ENCODE measurements around the gene ZFYVE9. TPM values are rescaled to one million over a fixed set of nuclear protein-coding genes. Genes with fewer than 3 reads are reported as not detected.
"Not testable (repeated sequence)": the region's sequence is repeated elsewhere in the genome, so short reads cannot be mapped to it uniquely, and the experiment has no call there.

ZFYVE9 gene
- total RNA-seq, 3 donors from 2014 or later: 12.4 to 25.7 (median 19.1) TPM

- peaks cover 12% of the 10 kb centered on the region for H3K4me1 ChIP-seq (ENCODE audit: low read depth)
- H3K36me3 ChIP-seq (ENCODE audit: low read depth): no peaks in the 10 kb centered on the region
- peak; percentile 45 to 66 (median 49) for DNase-seq
- intact Hi-C loops (cut with DNase I, micrococcal nuclease): loop anchor here in 1 of 2 donors (10.0 kb wide), 1 partner anchor 152 kb away; no protein-coding TSS in a partner anchor
- peak overlapping the region; percentile 85 for H3K4me3 ChIP-seq
- no peak for TF ChIP-seq CTCF (IDR thresholded peaks at IDR 0.05)
- peak; percentile 73 for ATAC-seq
- H3K9me3 ChIP-seq: no peaks in the 10 kb centered on the region
Measured at GRCh38 chr1:52142220-52143183, 613 bp downstream of the ZFYVE9 start.

GRCh38 chr1:52145137-52145536, 3.2 kb downstream of the ZFYVE9 start:
- Histone ChIP-seq H3K9me3 (no peaks in the 10 kb centered on the region), H3K4me3 (no peak overlapping the region), H3K4me1 (ENCODE audit: low read depth) (peaks cover 12% of the 10 kb centered on the region), H3K36me3 (ENCODE audit: low read depth) (no peaks in the 10 kb centered on the region)
- ATAC-seq: peak; percentile 23
- TF ChIP-seq CTCF (IDR thresholded peaks at IDR 0.05): no peak
- no peak for DNase-seq
- intact Hi-C loops (cut with DNase I, micrococcal nuclease): loop anchor here in 1 of 2 donors (10.0 kb wide), 1 partner anchor 150 kb away; no protein-coding TSS in a partner anchor

DNA sequence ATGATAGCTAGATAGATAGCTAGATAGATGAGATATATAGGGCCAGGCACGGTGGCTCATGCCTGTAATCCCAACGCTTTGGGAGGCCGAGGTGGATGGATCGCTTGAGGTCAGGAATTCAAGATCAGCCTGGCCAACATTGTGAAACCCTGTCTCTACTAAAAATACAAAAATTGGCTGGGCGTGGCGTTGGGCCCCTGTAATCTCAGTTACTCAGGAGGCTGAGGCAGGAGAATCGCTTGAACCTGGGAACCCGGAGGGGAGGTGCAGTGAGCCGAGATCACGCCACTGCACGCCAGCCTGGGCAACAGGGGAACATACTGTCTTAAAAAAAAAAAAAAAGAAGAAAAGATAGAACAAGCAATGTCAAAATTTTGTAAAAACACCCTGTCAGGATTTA, 8.6 kb downstream of the ZFYVE9 start:
- intact Hi-C loops (cut with DNase I, micrococcal nuclease); H3K4me1 ChIP-seq (ENCODE audit: low read depth); ATAC-seq: not testable (repeated sequence)

GRCh38 chr1:52150946-52151345, 9.1 kb downstream of the ZFYVE9 start:
- Histone ChIP-seq H3K4me1 (ENCODE audit: low read depth) (no peaks in the 10 kb centered on the region), H3K4me3 (no peak overlapping the region), H3K9me3 (no peaks in the 10 kb centered on the region), H3K36me3 (ENCODE audit: low read depth) (no peaks in the 10 kb centered on the region)
- no peak for TF ChIP-seq CTCF (IDR thresholded peaks at IDR 0.05)
- no peak for DNase-seq
- intact Hi-C loops (cut with DNase I, micrococcal nuclease): no loop called here
- ATAC-seq: no peak

More for the DNA sequence above, 8.6 kb downstream of the ZFYVE9 start:
- not testable (repeated sequence) for DNase-seq; H3K36me3 ChIP-seq (ENCODE audit: low read depth); H3K9me3 ChIP-seq; H3K4me3 ChIP-seq

- intact Hi-C loops (cut with DNase I, micrococcal nuclease): no loop called here
- DNase-seq (no peak), ATAC-seq (no peak)
- no peak for TF ChIP-seq CTCF (IDR thresholded peaks at IDR 0.05)
- peaks cover 8% of the 10 kb centered on the region for H3K4me1 ChIP-seq (ENCODE audit: low read depth)
- H3K36me3 ChIP-seq (ENCODE audit: low read depth): no peaks in the 10 kb centered on the region
- H3K9me3 ChIP-seq: no peaks in the 10 kb centered on the region
- H3K4me3 ChIP-seq: no peak overlapping the region
Measured at GRCh38 chr1:52152572-52152971, 10.7 kb downstream of the ZFYVE9 start.

- DNase-seq (no peak), ATAC-seq (no peak)
- no peak for TF ChIP-seq CTCF (IDR thresholded peaks at IDR 0.05)
- intact Hi-C loops (cut with DNase I, micrococcal nuclease): no loop called here
- no peak overlapping the region for H3K4me3 ChIP-seq
- H3K4me1 ChIP-seq (ENCODE audit: low read depth): peaks cover 9% of the 10 kb centered on the region
- no peaks in the 10 kb centered on the region for H3K36me3 ChIP-seq (ENCODE audit: low read depth)
- H3K9me3 ChIP-seq: no peaks in the 10 kb centered on the region
Measured at GRCh38 chr1:52153010-52153409, 11.1 kb downstream of the ZFYVE9 start.
